Astrocyte (in vitro differentiated cells and primary cell): Measurements from ENCODE around the gene AOAH.

Source experiments
- CTCF ChIP-seq: IDR thresholded peaks from 2 replicates; pipeline ENCODE4 v1.5.1; 2011; ENCODE audit warnings: low read depth, mild to moderate bottlenecking, inconsistent platforms, low read length, moderate library complexity; ENCODE audit not compliant: insufficient read depth
- EZH2 ChIP-seq: IDR thresholded peaks from 2 replicates; pipeline ENCODE4 v1.6.1; 2012; ENCODE audit warnings: mild to moderate bottlenecking, low read length, inconsistent platforms; ENCODE audit not compliant: insufficient read depth

GRCh38 chr7:36723951-36724664 lies at the start of gene AOAH:
- no peak for TF ChIP-seq CTCF
- no peak for TF ChIP-seq EZH2
